Measurements from ENCODE around the gene INPP5J.

Gene INPP5J

GRCh38 chr22:31140746-31141145, 18.0 kb downstream of the INPP5J start:
- Mint-ChIP-seq H3K27me3 (no peaks in the 10 kb centered on the region), H3K27ac (no peak overlapping the region), H3K9me3 (ENCODE audit: low read depth) (peaks cover 4% of the 10 kb centered on the region)

DNA sequence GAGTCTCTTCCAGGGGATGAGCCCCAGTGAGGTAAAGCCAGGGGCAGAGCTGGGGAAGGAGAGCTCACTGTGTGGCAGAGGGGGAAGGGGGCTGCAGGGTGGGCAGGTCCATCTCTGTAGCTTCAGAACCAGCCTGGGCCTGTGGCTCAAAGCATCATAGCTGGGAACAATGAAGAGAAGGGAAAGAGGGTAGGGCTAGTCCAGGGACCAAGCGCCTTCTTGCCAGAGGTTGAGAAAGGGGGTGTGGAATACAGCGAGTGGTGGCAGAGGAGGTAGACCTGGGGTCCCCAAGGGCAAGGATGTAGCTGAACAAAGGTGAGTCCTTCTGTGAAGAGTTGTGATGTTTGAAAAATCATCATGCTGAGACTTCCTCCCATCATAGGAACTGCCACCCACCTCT, 18.8 kb downstream of the INPP5J start:
- Mint-ChIP-seq H3K27ac (no peak overlapping the region), H3K4me3 (no peak overlapping the region), H3K4me1 (ENCODE audit: low read depth) (peaks cover 2% of the 10 kb centered on the region), H3K27me3 (no peaks in the 10 kb centered on the region), H3K36me3 (no peaks in the 10 kb centered on the region), H3K9me3 (ENCODE audit: low read depth) (peaks cover 4% of the 10 kb centered on the region)

More at GRCh38 chr22:31140746-31141145, 18.0 kb downstream of the INPP5J start:
- H3K4me1 Mint-ChIP-seq (ENCODE audit: low read depth): peaks cover 2% of the 10 kb centered on the region
- no peak overlapping the region for H3K4me3 Mint-ChIP-seq
- H3K36me3 Mint-ChIP-seq: no peaks in the 10 kb centered on the region

DNA sequence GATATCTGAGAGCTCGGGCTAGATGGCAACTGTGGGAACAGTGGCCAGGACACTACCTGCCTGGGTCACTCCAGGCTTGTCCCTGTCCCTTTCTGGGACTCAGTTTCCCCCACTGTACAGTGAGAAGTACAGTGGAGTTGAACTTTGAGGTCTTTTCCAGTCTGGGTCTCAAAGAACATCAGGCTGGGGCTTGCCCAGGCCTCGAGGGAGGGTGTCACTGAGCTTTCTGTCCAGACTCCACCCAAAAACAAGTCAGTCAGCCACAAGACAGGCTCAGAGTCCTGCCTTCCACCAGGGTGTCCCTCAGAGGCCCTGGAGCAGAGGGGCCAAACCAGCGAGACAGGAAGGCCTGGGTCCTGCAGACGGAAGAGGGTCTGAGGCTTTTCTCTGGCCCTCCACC, 19.5 kb downstream of the INPP5J start:
- Mint-ChIP-seq H3K9me3 (ENCODE audit: low read depth) (peaks cover 8% of the 10 kb centered on the region), H3K27ac (no peak overlapping the region), H3K4me1 (ENCODE audit: low read depth) (peaks cover 2% of the 10 kb centered on the region), H3K4me3 (no peak overlapping the region), H3K36me3 (no peaks in the 10 kb centered on the region), H3K27me3 (no peaks in the 10 kb centered on the region)

DNA sequence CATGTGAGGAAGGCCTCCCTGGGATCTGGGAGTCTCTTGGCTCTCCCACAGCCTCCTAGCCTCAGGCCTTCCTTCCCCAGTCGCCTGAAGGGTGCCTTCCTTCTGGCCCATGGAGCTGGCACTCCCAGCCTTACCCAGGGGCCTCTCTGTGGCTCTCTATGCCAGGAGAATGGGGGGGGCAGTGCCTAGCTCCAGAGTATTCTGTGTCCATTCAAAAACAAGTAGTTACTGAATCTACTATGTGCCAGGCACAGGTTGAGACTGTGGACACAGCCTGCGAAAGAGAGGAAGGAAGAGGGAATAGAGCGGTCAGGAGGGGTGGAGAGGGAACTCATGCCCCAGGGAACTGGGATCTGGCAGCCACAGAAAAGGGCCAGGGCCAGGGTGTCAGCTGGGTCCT, 20.3 kb downstream of the INPP5J start:
- Mint-ChIP-seq H3K27ac (no peak overlapping the region), H3K27me3 (no peaks in the 10 kb centered on the region), H3K9me3 (ENCODE audit: low read depth) (peaks cover 8% of the 10 kb centered on the region), H3K4me3 (no peak overlapping the region), H3K4me1 (ENCODE audit: low read depth) (peaks cover 2% of the 10 kb centered on the region), H3K36me3 (peaks cover 2% of the 10 kb centered on the region)

- no peak overlapping the region for H3K4me3 Mint-ChIP-seq
- no peaks in the 10 kb centered on the region for H3K27me3 Mint-ChIP-seq
- H3K36me3 Mint-ChIP-seq: peaks cover 2% of the 10 kb centered on the region
- peaks cover 2% of the 10 kb centered on the region for H3K4me1 Mint-ChIP-seq (ENCODE audit: low read depth)
- no peak overlapping the region for H3K27ac Mint-ChIP-seq
- peaks cover 8% of the 10 kb centered on the region for H3K9me3 Mint-ChIP-seq (ENCODE audit: low read depth)
Observed at GRCh38 chr22:31143537-31143936, 20.8 kb downstream of the INPP5J start.

DNA sequence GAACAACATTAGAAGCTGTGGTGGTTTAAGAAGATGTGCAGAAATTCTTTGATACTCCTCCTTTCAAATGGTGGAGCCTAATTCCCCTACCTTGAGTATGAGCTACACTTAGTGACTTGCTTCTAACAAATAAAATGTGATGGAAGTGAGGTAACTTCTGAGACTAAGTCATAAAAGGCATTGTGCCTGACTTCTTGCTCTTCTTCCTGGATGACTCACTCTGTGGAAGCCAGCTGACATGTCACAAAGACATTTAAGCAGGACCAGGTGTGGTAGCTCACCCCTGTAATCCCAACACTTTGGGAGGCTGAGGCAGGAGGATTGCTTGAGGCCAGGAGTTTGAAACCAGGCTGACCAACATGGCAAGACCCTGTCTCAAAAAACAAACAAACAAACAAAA, 21.5 kb downstream of the INPP5J start:
- no peak overlapping the region for H3K4me3 Mint-ChIP-seq
- H3K36me3 Mint-ChIP-seq: peaks cover 2% of the 10 kb centered on the region
- peaks cover 2% of the 10 kb centered on the region for H3K4me1 Mint-ChIP-seq (ENCODE audit: low read depth)

DNA sequence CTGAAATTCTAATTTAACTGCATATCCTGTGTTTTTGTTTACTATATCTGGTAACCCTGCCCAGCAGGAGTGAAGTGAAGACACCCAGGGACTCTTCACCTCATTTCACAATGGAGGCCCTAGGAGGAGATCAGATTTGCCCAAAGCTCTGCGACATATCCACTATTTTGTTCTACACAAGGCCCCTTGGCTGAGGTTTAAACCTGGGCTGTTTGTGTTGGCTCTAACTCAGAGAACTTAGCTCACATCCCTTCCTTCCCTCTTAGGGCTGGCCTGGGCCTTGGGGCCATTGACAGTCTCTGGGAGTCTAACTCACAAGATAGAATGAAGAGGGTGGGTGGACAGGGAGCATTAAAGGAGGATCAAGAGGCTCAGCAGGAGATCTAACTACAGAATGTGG, 25.7 kb downstream of the INPP5J start:
- Mint-ChIP-seq H3K27me3 (no peaks in the 10 kb centered on the region), H3K4me3 (no peak overlapping the region), H3K27ac (no peak overlapping the region), H3K4me1 (ENCODE audit: low read depth) (peaks cover 2% of the 10 kb centered on the region), H3K9me3 (ENCODE audit: low read depth) (peaks cover 8% of the 10 kb centered on the region), H3K36me3 (peaks cover 2% of the 10 kb centered on the region)

More for the DNA sequence above, 21.5 kb downstream of the INPP5J start:
- Mint-ChIP-seq H3K27me3 (no peaks in the 10 kb centered on the region), H3K9me3 (ENCODE audit: low read depth) (peaks cover 8% of the 10 kb centered on the region), H3K27ac (no peak overlapping the region)

DNA sequence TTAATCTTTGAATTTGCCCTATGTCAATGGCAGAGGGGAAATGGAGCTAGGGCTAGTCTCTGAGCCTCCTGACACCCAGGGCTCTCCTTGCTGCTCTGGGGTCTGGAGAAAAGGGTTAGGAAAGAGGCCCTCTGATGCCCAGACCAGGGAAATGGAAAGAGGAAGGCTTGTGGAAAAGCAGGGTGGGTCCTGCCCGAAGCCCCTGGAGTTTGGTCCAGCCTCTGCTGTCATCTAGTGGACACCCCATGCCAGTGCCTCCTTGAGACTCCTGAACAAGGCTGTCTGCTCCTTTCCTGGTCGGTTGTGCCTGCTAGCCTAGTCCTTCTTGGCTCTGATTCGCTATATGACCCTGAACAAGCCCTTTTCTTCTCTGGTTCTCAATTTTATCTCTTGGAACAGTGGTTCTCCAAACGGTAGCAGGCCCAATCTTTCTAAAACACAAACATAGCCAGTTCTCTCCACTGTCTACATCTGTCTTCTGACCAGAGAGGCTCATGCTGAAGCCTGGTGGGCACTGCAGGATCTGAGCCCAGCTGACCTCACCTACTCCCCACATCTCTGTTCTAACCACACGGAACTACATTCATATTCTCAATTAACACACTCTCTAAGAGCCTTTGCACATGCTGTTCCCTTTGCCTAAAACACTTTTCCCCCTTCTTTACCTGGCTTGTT, 26.3 kb downstream of the INPP5J start:
- H3K9me3 Mint-ChIP-seq (ENCODE audit: low read depth): peaks cover 8% of the 10 kb centered on the region
- no peak overlapping the region for H3K27ac Mint-ChIP-seq
- H3K36me3 Mint-ChIP-seq: peaks cover 2% of the 10 kb centered on the region
- no peak overlapping the region for H3K4me3 Mint-ChIP-seq
- no peaks in the 10 kb centered on the region for H3K4me1 Mint-ChIP-seq (ENCODE audit: low read depth)
- no peaks in the 10 kb centered on the region for H3K27me3 Mint-ChIP-seq

DNA sequence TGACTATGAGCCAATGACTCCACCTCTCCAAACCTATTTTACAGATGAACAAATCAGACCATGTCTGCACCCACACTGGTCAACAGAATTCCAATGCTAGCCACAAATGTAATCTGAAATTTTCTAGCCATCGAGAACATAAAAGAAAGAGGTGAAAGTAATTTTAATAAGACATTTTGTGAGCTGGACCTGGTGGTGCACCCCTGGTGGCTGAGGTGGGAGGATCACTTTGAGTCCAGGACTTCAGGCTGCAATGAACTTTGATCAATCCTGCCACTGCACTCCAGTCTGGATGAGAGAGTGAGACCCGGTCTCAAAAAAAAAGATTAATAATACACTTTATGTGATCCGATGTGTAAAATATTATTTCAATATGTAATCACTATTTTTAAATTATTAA, 27.8 kb downstream of the INPP5J start:
- H3K27me3 Mint-ChIP-seq: no peaks in the 10 kb centered on the region
- no peaks in the 10 kb centered on the region for H3K4me1 Mint-ChIP-seq (ENCODE audit: low read depth)
- peaks cover 2% of the 10 kb centered on the region for H3K36me3 Mint-ChIP-seq
- H3K27ac Mint-ChIP-seq: no peak overlapping the region
- H3K4me3 Mint-ChIP-seq: no peak overlapping the region
- peaks cover 3% of the 10 kb centered on the region for H3K9me3 Mint-ChIP-seq (ENCODE audit: low read depth)

- Mint-ChIP-seq H3K36me3 (peaks cover 2% of the 10 kb centered on the region), H3K4me3 (no peak overlapping the region), H3K9me3 (ENCODE audit: low read depth) (peaks cover 3% of the 10 kb centered on the region), H3K27me3 (no peaks in the 10 kb centered on the region), H3K4me1 (ENCODE audit: low read depth) (no peaks in the 10 kb centered on the region), H3K27ac (no peak overlapping the region)
Observed at GRCh38 chr22:31151872-31152271, 29.1 kb downstream of the INPP5J start.

- Mint-ChIP-seq H3K36me3 (no peaks in the 10 kb centered on the region), H3K4me3 (no peak overlapping the region), H3K27ac (no peak overlapping the region), H3K27me3 (no peaks in the 10 kb centered on the region), H3K4me1 (ENCODE audit: low read depth) (no peaks in the 10 kb centered on the region), H3K9me3 (ENCODE audit: low read depth) (no peaks in the 10 kb centered on the region)
Observed at GRCh38 chr22:31153357-31153756, 30.6 kb downstream of the INPP5J start.

DNA sequence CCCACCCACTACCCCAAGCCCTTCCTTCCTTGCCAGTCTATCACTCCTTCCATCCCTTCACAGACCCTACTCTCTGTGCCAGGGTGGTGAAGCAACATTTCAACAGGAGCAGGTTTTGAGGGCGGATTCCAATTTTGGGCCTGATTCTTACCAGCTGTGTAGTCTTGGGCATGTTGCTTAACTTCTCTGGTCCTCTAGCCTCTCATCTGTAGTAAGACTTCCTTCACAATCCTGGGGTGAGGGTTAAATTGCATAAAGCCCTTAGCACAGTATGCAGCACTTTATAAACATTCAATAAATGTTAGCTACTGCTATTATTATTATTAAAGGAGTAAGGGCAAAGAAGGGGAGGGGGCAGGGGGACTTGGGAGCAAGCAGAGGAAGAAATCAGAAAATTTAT, 32.2 kb downstream of the INPP5J start:
- no peak overlapping the region for H3K27ac Mint-ChIP-seq
- no peak overlapping the region for H3K4me3 Mint-ChIP-seq
- no peaks in the 10 kb centered on the region for H3K36me3 Mint-ChIP-seq
- no peaks in the 10 kb centered on the region for H3K27me3 Mint-ChIP-seq
- no peaks in the 10 kb centered on the region for H3K9me3 Mint-ChIP-seq (ENCODE audit: low read depth)
- H3K4me1 Mint-ChIP-seq (ENCODE audit: low read depth): peaks cover 7% of the 10 kb centered on the region

DNA sequence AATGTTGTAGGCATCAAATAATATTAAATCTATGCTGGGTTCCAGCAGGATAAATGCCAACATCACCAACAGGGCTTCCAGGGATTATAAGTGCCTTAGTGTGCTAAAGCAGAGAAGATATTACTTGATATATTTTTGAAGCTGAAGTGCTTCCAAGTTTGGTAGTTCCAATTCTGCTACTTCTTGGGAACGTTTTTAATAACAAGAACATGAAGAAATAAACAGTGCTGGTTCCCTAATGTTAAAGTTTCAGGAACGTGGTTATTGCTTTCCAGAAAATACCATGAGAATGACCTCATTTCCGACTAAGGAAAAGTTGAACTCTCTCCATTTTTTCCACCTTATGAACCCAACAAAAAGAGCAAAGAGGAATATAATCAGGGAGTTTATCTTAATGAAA, 32.7 kb downstream of the INPP5J start:
- Mint-ChIP-seq H3K27me3 (no peaks in the 10 kb centered on the region), H3K36me3 (no peaks in the 10 kb centered on the region), H3K9me3 (ENCODE audit: low read depth) (no peaks in the 10 kb centered on the region), H3K27ac (no peak overlapping the region), H3K4me3 (no peak overlapping the region), H3K4me1 (ENCODE audit: low read depth) (peaks cover 8% of the 10 kb centered on the region)

DNA sequence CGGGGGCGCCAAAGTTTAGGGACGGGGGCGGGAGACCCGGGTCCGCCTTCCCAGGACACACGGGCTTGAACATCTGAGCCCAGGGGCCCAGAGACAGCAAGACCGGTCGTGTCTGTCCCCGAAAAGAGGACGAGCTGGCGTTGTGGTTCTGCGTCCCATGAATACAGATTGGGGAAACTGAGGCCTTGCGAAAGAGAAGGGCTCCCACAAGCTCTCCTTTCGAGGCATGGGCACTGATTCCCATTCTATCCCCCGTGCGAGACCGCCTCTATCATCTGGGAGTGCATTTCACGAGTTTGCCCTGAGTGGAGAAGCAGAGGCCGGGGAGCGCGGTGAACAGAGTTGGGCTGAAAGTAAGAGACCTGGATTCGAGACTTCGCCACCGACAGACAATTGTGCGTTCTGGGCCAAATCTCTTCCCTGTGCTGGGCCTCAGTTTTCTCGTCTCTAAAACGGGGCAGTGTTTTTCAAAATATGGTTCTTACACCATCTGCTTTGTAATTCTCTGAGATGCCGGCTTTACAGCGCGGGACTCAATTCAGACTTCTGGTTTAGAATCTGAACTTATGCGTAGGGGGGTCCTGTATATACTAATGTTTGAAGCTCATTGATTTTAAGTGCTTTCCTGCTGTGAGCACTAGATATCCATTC, 37.7 kb downstream of the INPP5J start:
- H3K27ac Mint-ChIP-seq: peak overlapping the region; percentile 97
- H3K4me1 Mint-ChIP-seq (ENCODE audit: low read depth): peaks cover 39% of the 10 kb centered on the region
- no peaks in the 10 kb centered on the region for H3K9me3 Mint-ChIP-seq (ENCODE audit: low read depth)
- H3K4me3 Mint-ChIP-seq: peak overlapping the region; percentile 100
- H3K27me3 Mint-ChIP-seq: no peaks in the 10 kb centered on the region
- peaks cover 4% of the 10 kb centered on the region for H3K36me3 Mint-ChIP-seq

- peaks cover 44% of the 10 kb centered on the region for H3K4me1 Mint-ChIP-seq (ENCODE audit: low read depth)
- peak overlapping the region; percentile 97 for H3K27ac Mint-ChIP-seq
- no peaks in the 10 kb centered on the region for H3K27me3 Mint-ChIP-seq
- H3K9me3 Mint-ChIP-seq (ENCODE audit: low read depth): no peaks in the 10 kb centered on the region
- peak overlapping the region; percentile 100 for H3K4me3 Mint-ChIP-seq
- peaks cover 5% of the 10 kb centered on the region for H3K36me3 Mint-ChIP-seq
Observed at GRCh38 chr22:31161386-31161785, 38.6 kb downstream of the INPP5J start.

Data from activated naive CD8-positive, alpha-beta T cell (primary cell).